ENCODE data around the gene ITIH5. TPM values are rescaled to one million over a fixed set of nuclear protein-coding genes. Genes with fewer than 3 reads are reported as not detected.

ITIH5 gene
- total RNA-seq, 1 donor from 2014 or later = 34.0 TPM

- no peak for DNase-seq (ENCODE audit: extremely low spot score, unreplicated experiment)
- peak; percentile 94 for TF ChIP-seq CTCF (conservative IDR thresholded peaks at IDR 0.05)
- Mint-ChIP-seq H3K27ac (no peak overlapping the region), H3K4me1 (ENCODE audit: unreplicated experiment) (peaks cover 10% of the 10 kb centered on the region), H3K27me3 (peaks cover 45% of the 10 kb centered on the region), H3K36me3 (no peaks in the 10 kb centered on the region), H3K4me3 (no peak overlapping the region), H3K9me3 (no peaks in the 10 kb centered on the region)
These were observed 141.3 kb downstream of the ITIH5 start for GRCh38 chr10:7525314-7526016.

- DNase-seq (ENCODE audit: extremely low spot score, unreplicated experiment) = no peak
- no peaks in the 10 kb centered on the region for H3K36me3 Mint-ChIP-seq
- no peaks in the 10 kb centered on the region for H3K9me3 Mint-ChIP-seq
- peaks cover 6% of the 10 kb centered on the region for H3K4me1 Mint-ChIP-seq (ENCODE audit: unreplicated experiment)
- H3K27ac Mint-ChIP-seq = no peak overlapping the region
- H3K27me3 Mint-ChIP-seq = peaks cover 40% of the 10 kb centered on the region
- H3K4me3 Mint-ChIP-seq = no peak overlapping the region
- no peak for TF ChIP-seq CTCF (conservative IDR thresholded peaks at IDR 0.05)
These were observed 143.1 kb downstream of the ITIH5 start for GRCh38 chr10:7523656-7524055.

- no peak for TF ChIP-seq CTCF (conservative IDR thresholded peaks at IDR 0.05)
- DNase-seq (ENCODE audit: extremely low spot score, unreplicated experiment) = no peak
- Mint-ChIP-seq H3K4me1 (ENCODE audit: unreplicated experiment) (peaks cover 4% of the 10 kb centered on the region), H3K36me3 (no peaks in the 10 kb centered on the region), H3K27me3 (peaks cover 33% of the 10 kb centered on the region), H3K27ac (no peak overlapping the region), H3K9me3 (no peaks in the 10 kb centered on the region), H3K4me3 (no peak overlapping the region)
These were observed 146.0 kb downstream of the ITIH5 start for GRCh38 chr10:7520507-7521485.

GRCh38 chr10:7519351-7519750 lies 147.4 kb downstream of the ITIH5 start:
- Mint-ChIP-seq H3K27me3 (peaks cover 35% of the 10 kb centered on the region), H3K4me1 (ENCODE audit: unreplicated experiment) (peaks cover 9% of the 10 kb centered on the region), H3K27ac (no peak overlapping the region), H3K36me3 (no peaks in the 10 kb centered on the region), H3K9me3 (no peaks in the 10 kb centered on the region), H3K4me3 (no peak overlapping the region)
- TF ChIP-seq CTCF (conservative IDR thresholded peaks at IDR 0.05) = no peak
- DNase-seq (ENCODE audit: extremely low spot score, unreplicated experiment) = no peak

- Mint-ChIP-seq H3K27me3 (peaks cover 29% of the 10 kb centered on the region), H3K36me3 (no peaks in the 10 kb centered on the region), H3K4me1 (ENCODE audit: unreplicated experiment) (peaks cover 13% of the 10 kb centered on the region), H3K9me3 (no peaks in the 10 kb centered on the region), H3K4me3 (no peak overlapping the region), H3K27ac (no peak overlapping the region)
- DNase-seq (ENCODE audit: extremely low spot score, unreplicated experiment) = no peak
- TF ChIP-seq CTCF (conservative IDR thresholded peaks at IDR 0.05) = no peak
These were observed 148.1 kb downstream of the ITIH5 start for GRCh38 chr10:7518693-7519092.
